ENCODE data around the gene LBX1. TPM values are rescaled to one million over a fixed set of nuclear protein-coding genes. Genes with fewer than 3 reads are reported as not detected.

LBX1 gene
- total RNA-seq, 2 donors from 2014 or later: not detected

- TF ChIP-seq CTCF (conservative IDR thresholded peaks at IDR 0.05): no peak
Measured at GRCh38 chr10:101236376-101237080, 7.3 kb upstream of the LBX1 start.

GRCh38 chr10:101235766-101236165, 6.5 kb upstream of the LBX1 start:
- Mint-ChIP-seq H3K27ac (no peak overlapping the region), H3K9me3 (no peaks in the 10 kb centered on the region), H3K36me3 (ENCODE audit: low read depth) (no peaks in the 10 kb centered on the region), H3K4me1 (peaks cover 12% of the 10 kb centered on the region), H3K4me3 (peak overlapping the region; percentile 52), H3K27me3 (ENCODE audit: insufficient read depth) (peaks cover 99% of the 10 kb centered on the region)
- Histone ChIP-seq H3K27me3 (ENCODE audit: control insufficient read depth, insufficient read depth, low read length, poor library complexity, severe bottlenecking) (peaks cover 100% of the 10 kb centered on the region), H3K36me3 (ENCODE audit: control insufficient read depth, insufficient read depth, low read length) (no peaks in the 10 kb centered on the region), H3K4me1 (ENCODE audit: control insufficient read depth, insufficient read depth, low read length) (peaks cover 4% of the 10 kb centered on the region), H3K4me3 (ENCODE audit: low read length) (no peak overlapping the region), H3K9me3 (ENCODE audit: control insufficient read depth, low read length) (no peaks in the 10 kb centered on the region), H3K9ac (ENCODE audit: extremely low read depth, low read length, poor library complexity, severe bottlenecking) (no peak overlapping the region), H3K27ac (ENCODE audit: low read depth, low read length) (no peak overlapping the region)
- DNase-seq: peak; percentile 72
- TF ChIP-seq CTCF (conservative IDR thresholded peaks at IDR 0.05): peak; percentile 29
- WGBS, 2 experiments (ENCODE audit: insufficient coverage in 1 of 2, insufficient read length in 1 of 2): 9 to 10% methylated on average over 2 to 4 of the region's 4 CpGs

More at GRCh38 chr10:101236376-101237080, 7.3 kb upstream of the LBX1 start:
- Mint-ChIP-seq H3K27me3 (ENCODE audit: insufficient read depth) (peaks cover 99% of the 10 kb centered on the region), H3K4me1 (peaks cover 12% of the 10 kb centered on the region), H3K9me3 (no peaks in the 10 kb centered on the region), H3K36me3 (ENCODE audit: low read depth) (no peaks in the 10 kb centered on the region), H3K27ac (no peak overlapping the region), H3K4me3 (peak overlapping the region; percentile 52)
- H3K9me3 ChIP-seq (ENCODE audit: control insufficient read depth, low read length): no peaks in the 10 kb centered on the region
- 1 to 3% methylated on average over 29 to 47 of the region's 47 CpGs for WGBS, 2 experiments (ENCODE audit: insufficient coverage in 1 of 2, insufficient read length in 1 of 2)
- H3K27me3 ChIP-seq (ENCODE audit: control insufficient read depth, insufficient read depth, low read length, poor library complexity, severe bottlenecking): peaks cover 100% of the 10 kb centered on the region
- DNase-seq: peak; percentile 84
- no peaks in the 10 kb centered on the region for H3K36me3 ChIP-seq (ENCODE audit: control insufficient read depth, insufficient read depth, low read length)
- no peak overlapping the region for H3K9ac ChIP-seq (ENCODE audit: extremely low read depth, low read length, poor library complexity, severe bottlenecking)
- no peak overlapping the region for H3K27ac ChIP-seq (ENCODE audit: low read depth, low read length)
- H3K4me1 ChIP-seq (ENCODE audit: control insufficient read depth, insufficient read depth, low read length): peaks cover 4% of the 10 kb centered on the region
- H3K4me3 ChIP-seq (ENCODE audit: low read length): peak overlapping the region; percentile 61

GRCh38 chr10:101234333-101234732, 5.1 kb upstream of the LBX1 start:
- no peak overlapping the region for H3K27ac ChIP-seq (ENCODE audit: low read depth, low read length)
- H3K9me3 Mint-ChIP-seq: no peaks in the 10 kb centered on the region
- no peak for DNase-seq
- H3K36me3 ChIP-seq (ENCODE audit: control insufficient read depth, insufficient read depth, low read length): no peaks in the 10 kb centered on the region
- peaks cover 99% of the 10 kb centered on the region for H3K27me3 Mint-ChIP-seq (ENCODE audit: insufficient read depth)
- no peaks in the 10 kb centered on the region for H3K9me3 ChIP-seq (ENCODE audit: control insufficient read depth, low read length)
- 36% methylated on average over 1 of the region's 1 CpG; no CpG with 5 or more reads in 1 of the 2 experiments for WGBS, 2 experiments (ENCODE audit: insufficient coverage in 1 of 2, insufficient read length in 1 of 2)
- no peak for TF ChIP-seq CTCF (conservative IDR thresholded peaks at IDR 0.05)
- H3K36me3 Mint-ChIP-seq (ENCODE audit: low read depth): no peaks in the 10 kb centered on the region
- H3K4me1 ChIP-seq (ENCODE audit: control insufficient read depth, insufficient read depth, low read length): peaks cover 4% of the 10 kb centered on the region
- H3K27me3 ChIP-seq (ENCODE audit: control insufficient read depth, insufficient read depth, low read length, poor library complexity, severe bottlenecking): peaks cover 100% of the 10 kb centered on the region
- H3K9ac ChIP-seq (ENCODE audit: extremely low read depth, low read length, poor library complexity, severe bottlenecking): no peak overlapping the region
- H3K4me3 Mint-ChIP-seq: no peak overlapping the region
- H3K27ac Mint-ChIP-seq: no peak overlapping the region
- no peak overlapping the region for H3K4me3 ChIP-seq (ENCODE audit: low read length)
- H3K4me1 Mint-ChIP-seq: peaks cover 16% of the 10 kb centered on the region

All from endodermal cell (in vitro differentiated cells).